OCI-LY7 (cell line): Measurements from ENCODE around the gene DIAPH2.

ENCODE experiments used
- EZH2phosphoT487 ChIP-seq: fragments of 200-600 bp; sonication (generic); IDR thresholded peaks from 2 replicates; pipeline ENCODE4 v1.6.1; 2018; ENCODE audit warnings: low read depth, borderline replicate concordance, mild to moderate bottlenecking, mixed run types, antibody characterized with exemption, low read length, moderate library complexity, mixed read lengths
- TF ChIP-seq, protein P1 (sequence below): fragments of 200-600 bp; sonication (generic); conservative IDR thresholded peaks from 2 replicates; pipeline ENCODE4 v1.5.1; 2014; ENCODE audit warnings: mild to moderate bottlenecking, antibody characterized with exemption, low read length, moderate library complexity, mixed read lengths

DNA sequence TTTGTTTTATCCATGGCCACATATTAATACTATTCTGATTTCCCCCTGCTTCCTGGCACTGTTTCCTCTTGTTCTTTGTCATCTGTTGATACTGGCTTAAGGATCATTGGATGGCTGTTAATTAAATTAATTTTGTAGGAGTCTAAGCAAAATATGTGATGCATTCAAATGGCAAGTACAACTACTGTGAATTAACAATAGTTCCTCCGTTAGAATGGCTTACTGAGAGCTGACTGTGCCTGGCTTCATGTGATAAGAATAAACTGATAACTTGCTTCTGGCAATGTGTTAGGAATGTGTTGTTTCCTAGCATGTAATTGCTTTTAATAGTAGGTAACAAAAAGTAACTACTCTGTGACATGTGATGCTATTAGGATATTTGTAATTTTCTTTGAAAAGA lies 297.5 kb downstream of the DIAPH2 start:
- no peak for TF ChIP-seq EZH2phosphoT487
- TF ChIP-seq, protein P1, sequence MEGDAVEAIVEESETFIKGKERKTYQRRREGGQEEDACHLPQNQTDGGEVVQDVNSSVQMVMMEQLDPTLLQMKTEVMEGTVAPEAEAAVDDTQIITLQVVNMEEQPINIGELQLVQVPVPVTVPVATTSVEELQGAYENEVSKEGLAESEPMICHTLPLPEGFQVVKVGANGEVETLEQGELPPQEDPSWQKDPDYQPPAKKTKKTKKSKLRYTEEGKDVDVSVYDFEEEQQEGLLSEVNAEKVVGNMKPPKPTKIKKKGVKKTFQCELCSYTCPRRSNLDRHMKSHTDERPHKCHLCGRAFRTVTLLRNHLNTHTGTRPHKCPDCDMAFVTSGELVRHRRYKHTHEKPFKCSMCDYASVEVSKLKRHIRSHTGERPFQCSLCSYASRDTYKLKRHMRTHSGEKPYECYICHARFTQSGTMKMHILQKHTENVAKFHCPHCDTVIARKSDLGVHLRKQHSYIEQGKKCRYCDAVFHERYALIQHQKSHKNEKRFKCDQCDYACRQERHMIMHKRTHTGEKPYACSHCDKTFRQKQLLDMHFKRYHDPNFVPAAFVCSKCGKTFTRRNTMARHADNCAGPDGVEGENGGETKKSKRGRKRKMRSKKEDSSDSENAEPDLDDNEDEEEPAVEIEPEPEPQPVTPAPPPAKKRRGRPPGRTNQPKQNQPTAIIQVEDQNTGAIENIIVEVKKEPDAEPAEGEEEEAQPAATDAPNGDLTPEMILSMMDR, result no peak
